ENCODE data around the gene CHRDL2. TPM values are rescaled to one million over a fixed set of nuclear protein-coding genes. Genes with fewer than 3 reads are reported as not detected.

CHRDL2 gene
- total and polyA plus RNA-seq, 2 donors (not counting 3 experiments of a cell fraction or from before 2014, with no cell fraction given): not detected

- dilution Hi-C loops (cut with MboI; ENCODE audit: extremely low pct_ligation_motif_present, low sequenced_read_pairs): no loop called here
- FAIRE-seq: no peak
- H3K27ac ChIP-seq (ENCODE audit: insufficient read depth, low read depth, low read length): no peak overlapping the region
- no peak overlapping the region for H3K4me2 ChIP-seq (ENCODE audit: insufficient read depth, low read length)
- no peak for DNase-seq (ENCODE audit: low read depth, low spot score)
- TF ChIP-seq CTCF (IDR thresholded peaks at IDR 0.05; ENCODE audit: extremely low read depth in 1 of 2, insufficient read depth in 1 of 2, low read depth in 1 of 2, low read length in 2 of 2): no peak
- no peak for TF ChIP-seq MAX (IDR thresholded peaks at IDR 0.05; ENCODE audit: insufficient read depth, insufficient read length)
- TF ChIP-seq FOS (IDR thresholded peaks at IDR 0.05; ENCODE audit: borderline replicate concordance, insufficient read depth, low read length): no peak
- TF ChIP-seq POLR2A (IDR thresholded peaks at IDR 0.05; ENCODE audit: low read depth, low read length): no peak
- TF ChIP-seq EZH2 (IDR thresholded peaks at IDR 0.05; ENCODE audit: borderline replicate concordance, low read depth, low read length, severe bottlenecking): no peak
- no peak for TF ChIP-seq POLR2AphosphoS5 (IDR thresholded peaks at IDR 0.05; ENCODE audit: insufficient read depth, low read depth, low read length)
- TF ChIP-seq GATA2 (IDR thresholded peaks at IDR 0.05; ENCODE audit: insufficient read depth, insufficient read length, low read depth, low read length): no peak
- no peak for TF ChIP-seq MYC (IDR thresholded peaks at IDR 0.05; ENCODE audit: low read depth, low read length)
- no peak for TF ChIP-seq JUN (IDR thresholded peaks at IDR 0.05; ENCODE audit: borderline replicate concordance, insufficient read depth, insufficient read length, low read depth)
- BruUV-seq (replicated peaks): no TSS peak
- no peaks in the 10 kb centered on the region for H3K4me1 ChIP-seq (ENCODE audit: control insufficient read depth, extremely low read depth, insufficient read depth, low read length)
- ChIA-PET POLR2A (no interaction called here), CTCF (interaction anchor here (1.2 to 9.0 kb wide), 2 partner anchors 13 to 50 kb away, joined by 5 to 84 read pairs; no protein-coding TSS in a partner anchor)
- H3K9ac ChIP-seq (replicated peaks; ENCODE audit: extremely low read depth, insufficient read depth, low read length): no peak overlapping the region
- intact Hi-C loops (cut with micrococcal nuclease): no loop called here
- H2AFZ ChIP-seq (ENCODE audit: low read depth, low read length): no peak overlapping the region
- no peaks in the 10 kb centered on the region for H3K9me1 ChIP-seq (replicated peaks; ENCODE audit: control insufficient read depth, extremely low read depth, insufficient read depth, low read length)
- H3K4me3 ChIP-seq (replicated peaks in 1 of 3; ENCODE audit: insufficient read depth in 1 of 3, low read depth in 1 of 3, low read length in 3 of 3): no peak overlapping the region
- no peaks in the 10 kb centered on the region for H4K20me1 ChIP-seq (replicated peaks; ENCODE audit: control insufficient read depth, extremely low read depth, insufficient read depth, low read length)
- peaks cover 3 to 13% of the 10 kb centered on the region in 2 experiments for H3K27me3 ChIP-seq (ENCODE audit: control insufficient read depth in 2 of 2, insufficient read depth in 2 of 2, low read length in 2 of 2)
- no peaks in the 10 kb centered on the region for H3K36me3 ChIP-seq (ENCODE audit: control insufficient read depth in 2 of 2, extremely low read depth in 1 of 2, insufficient read depth in 2 of 2, low read length in 2 of 2)
- H3K9me3 ChIP-seq (replicated peaks; ENCODE audit: control insufficient read depth, insufficient read depth, low read length): no peaks in the 10 kb centered on the region
- H3K79me2 ChIP-seq (ENCODE audit: control insufficient read depth, insufficient read depth, low read length): no peaks in the 10 kb centered on the region
These were observed 41.6 kb downstream of the CHRDL2 start for GRCh38 chr11:74689666-74690065.
